Measurements from ENCODE around the gene AHSP.

DNA sequence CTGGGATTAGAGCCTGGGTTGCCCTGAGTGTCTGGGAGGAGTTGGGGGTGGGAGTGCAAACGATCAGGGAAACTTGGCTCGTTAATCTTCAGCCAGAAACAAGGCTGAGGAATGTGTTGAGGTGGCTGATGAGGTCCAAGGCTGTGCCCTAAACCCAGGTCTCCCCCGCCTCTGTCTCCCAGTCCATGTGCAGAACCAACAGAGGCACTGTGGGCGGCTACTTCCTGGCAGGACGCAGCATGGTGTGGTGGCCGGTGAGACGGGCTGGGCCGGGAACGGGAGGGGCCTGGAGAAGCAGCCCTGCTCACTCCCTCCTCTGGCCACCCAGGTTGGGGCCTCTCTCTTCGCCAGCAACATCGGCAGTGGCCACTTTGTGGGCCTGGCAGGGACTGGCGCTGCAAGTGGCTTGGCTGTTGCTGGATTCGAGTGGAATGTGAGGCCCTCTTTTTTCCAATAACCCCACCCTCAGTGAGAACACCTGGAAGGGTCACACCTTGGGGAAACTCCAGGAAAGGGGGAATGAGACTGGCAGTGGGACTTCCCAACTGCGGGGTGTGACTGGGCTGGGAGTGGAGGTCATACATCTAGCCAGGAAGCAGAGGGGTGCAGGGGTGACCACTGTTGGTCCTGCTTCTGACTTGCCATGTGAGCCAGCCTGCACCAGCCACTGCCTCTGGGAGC is 43.1 kb upstream of the AHSP start:
- TF ChIP-seq CTCF (conservative IDR thresholded peaks at IDR 0.05; ENCODE audit: low read depth, low read length) (no peak), FOS (IDR thresholded peaks at IDR 0.05; ENCODE audit: low read depth, low read length) (no peak)
